GM18873 (cell line): ENCODE results near the gene ITGA5.

ENCODE experiments used
- ATAC-seq: cut with Tn5 transposase; IDR thresholded peaks from one replicate; pipeline ENCODE4 v1.9.1; 2021; ENCODE audit warnings: mild to moderate bottlenecking, moderate library complexity, moderate number of reproducible peaks; ENCODE audit not compliant: unreplicated experiment, low FRiP score

ITGA5 gene

DNA sequence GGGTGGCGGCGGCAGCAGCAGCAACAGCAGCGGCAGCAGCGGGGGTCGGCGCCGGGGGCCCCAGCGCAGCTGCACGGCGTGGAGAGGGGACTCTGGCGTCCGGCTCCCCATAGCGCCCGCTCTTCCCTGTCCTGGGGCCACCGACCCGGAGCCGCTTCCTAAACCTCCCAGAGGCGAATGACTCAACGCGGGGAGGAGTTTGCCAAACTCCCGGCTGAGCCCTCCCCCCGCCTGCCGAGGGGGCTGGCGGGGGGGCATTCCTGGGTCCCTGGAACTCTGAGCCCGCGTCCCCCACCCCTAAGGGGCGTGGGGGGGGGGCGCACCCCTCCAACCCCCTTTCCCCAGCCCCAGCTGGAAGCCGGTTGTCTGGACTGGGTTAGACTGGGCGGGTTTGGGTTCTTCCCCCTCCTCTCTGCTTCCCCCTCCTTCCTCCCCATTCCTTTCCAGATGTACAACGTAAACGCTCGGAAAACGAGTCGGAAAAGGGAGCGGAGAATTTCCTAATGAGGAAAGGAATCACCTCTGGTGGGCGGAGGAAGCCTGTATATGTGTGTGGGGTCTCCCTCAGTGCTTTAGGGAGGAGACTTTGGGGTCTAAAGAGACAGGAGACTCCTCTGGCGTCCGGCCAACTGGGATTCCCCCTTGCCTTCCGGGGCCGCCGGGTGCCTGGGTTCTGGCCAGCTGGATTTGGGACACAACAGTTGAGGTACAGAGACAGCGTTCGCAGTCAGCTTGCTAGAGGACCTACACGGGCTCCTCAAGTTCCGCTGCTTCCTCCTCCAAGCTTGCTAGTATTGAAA, at the start of gene ITGA5:
Gene ITGA5, minus strand, starts transcription at position 179 of the 800 bp plus-strand sequence. Its CDS starts 68 bp downstream, at position 111.
- no peak for ATAC-seq

DNA sequence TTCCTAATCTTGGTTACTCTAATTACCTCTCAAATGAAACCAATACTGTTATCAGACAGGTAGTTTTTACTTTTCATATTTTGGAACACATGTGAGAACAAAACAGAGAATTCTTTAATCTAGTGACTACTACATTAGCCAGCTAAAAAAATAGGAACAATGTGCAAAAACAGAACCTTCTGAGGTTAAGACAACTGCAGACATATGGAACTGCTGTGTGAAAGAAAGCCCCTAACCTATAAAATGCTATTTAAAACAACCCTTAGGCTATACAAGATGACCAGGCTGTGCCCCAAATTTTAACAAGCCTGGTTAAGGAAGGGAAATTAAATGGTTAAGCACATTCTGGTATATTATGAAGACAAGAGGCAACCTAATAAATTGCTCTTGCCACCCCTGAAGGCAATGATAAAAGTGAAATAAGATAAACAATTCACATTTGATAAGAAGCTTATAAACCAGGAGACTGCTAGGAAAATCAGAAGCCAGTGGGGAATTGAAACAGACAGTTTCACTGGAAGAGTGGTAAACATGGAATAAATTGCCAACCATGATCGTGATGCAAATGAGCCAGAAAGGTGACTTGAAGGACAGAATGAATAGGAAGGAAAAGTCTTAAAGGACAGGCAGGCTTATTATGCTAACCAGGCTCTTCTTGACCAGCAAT, 46.9 kb upstream of the ITGA5 start:
- no peak for ATAC-seq

DNA sequence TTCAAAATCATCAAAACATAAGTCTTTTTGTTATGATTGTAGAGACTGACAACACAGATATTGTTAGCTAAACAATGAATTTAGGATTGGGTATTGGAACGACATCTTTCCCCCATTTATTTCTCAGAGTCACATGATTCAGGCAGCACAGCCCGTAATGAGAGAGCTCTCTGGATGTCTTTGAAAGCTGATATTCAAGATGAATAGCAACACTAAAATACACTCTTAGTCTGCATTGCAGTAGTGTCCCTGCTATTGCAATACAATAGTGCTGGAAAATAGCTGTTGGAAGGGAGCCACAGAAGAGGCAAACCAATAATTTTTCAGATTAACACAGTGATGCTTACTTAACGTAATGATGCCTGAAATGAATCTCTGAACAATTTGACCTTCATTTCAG, 44.4 kb upstream of the ITGA5 start:
- no peak for ATAC-seq

DNA sequence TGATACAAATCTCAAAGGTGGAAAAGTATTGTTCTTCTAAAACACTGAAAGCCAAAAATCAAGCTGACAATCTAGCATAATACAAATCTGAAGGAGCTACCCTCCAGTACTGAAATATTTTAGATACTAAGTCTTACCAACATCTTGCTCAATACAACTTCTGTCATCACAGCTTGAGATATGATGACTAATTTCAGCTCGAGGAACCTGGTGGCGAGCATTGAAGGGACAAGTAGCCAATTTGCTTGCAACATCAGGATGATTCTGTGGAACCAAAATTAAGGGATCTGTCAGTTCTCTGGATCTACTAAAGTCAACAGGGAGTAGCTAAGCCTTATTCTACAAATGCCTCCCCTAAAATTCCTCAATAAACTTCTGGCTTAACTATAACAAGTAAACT, 44.0 kb upstream of the ITGA5 start:
- no peak for ATAC-seq

DNA sequence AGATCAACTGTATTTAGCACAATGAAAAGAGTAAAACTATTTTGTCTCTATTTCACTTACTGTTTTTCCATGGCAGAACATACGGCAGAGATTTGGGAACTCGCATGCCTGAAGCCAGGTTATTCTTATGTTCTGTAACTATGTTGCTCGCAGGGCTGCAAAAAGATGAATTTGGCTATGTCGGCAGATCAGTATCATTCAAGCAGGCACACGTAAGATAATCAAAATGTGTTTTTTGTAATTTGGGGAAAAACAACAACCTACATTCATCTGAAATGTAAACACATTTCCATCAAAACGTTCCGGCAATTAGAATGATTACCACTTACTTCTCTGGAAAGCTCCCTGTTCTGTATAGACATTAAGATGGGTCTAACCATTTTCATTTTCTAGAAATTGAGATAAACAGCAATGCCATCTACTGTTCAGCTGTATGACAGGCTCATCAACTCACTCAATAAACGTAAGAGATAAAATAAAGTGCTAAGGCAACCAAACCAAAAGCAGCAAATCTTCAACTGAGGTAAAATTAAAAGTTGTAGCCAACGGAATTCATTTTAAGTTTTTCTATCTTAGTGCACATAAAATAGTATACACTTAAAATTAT, 41.4 kb upstream of the ITGA5 start:
- ATAC-seq = no peak

DNA sequence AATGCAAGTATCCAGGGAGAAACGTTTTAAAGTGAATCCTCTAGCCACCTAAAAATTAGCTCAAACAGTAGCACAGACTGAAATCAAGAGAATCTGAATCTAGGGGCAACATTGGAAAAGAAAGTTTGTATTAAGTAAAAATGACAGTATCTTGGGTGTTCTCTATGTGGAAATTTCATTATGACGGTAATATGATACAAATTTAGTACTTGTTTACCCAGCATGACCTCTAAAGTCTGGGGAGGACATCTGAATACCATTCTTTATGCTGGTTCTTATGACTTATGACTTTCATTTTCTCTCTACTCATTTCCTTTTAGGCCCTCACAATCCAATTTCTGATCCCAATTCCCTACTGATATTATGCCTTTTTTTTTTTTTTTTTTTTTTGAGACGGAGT, 40.3 kb upstream of the ITGA5 start:
- no peak for ATAC-seq

DNA sequence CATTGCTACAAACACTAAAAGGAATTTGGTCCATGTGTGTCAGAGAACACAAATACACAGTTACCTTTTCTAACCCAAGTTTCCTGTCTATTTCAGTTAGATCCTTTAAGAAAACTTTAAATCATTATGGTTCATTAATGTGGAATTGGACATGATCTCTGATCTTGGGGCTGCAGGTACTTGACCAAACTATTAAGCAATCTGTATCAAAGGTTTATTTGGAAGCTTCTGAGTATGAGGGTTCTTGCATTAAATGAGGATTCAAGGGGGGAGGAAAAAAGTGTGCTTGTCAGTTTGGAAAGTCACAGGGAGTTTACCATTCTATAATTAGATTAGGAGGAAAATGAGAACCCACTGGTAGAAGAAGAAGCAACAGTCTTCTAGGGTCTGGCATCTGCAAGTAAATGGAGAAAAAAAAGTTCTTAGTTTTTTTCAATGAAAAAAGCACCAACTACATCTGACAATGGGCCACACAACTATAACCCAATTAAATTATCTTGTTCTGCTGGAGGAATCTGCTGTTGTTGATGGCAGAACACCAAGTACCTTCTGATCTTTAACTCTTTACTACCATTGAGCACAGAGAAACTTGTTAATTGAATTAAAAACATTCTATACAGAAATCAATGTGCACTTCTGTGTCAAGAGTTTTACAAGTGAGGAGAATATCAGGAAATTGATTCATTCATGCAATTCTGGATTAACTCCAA, 36.8 kb upstream of the ITGA5 start:
- ATAC-seq = no peak

DNA sequence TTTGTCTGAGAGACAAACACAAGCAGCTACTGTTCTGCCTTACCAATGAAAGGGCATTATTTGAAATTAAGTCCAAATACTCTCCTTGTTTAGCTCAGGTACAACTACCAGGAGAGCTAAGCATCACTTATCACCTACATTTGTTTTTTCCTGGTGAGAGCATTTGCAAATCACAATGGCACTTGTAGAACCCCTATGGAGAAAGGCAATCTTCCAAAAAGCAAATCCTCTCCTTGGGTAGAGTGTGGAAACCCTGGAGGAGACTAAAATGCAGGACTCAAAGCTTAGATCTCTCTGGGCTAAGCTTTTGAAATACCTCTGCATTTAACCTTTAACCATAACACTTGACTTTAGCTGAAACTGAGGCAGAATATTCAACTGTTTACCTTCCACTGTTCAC, 33.6 kb upstream of the ITGA5 start:
- ATAC-seq = no peak

DNA sequence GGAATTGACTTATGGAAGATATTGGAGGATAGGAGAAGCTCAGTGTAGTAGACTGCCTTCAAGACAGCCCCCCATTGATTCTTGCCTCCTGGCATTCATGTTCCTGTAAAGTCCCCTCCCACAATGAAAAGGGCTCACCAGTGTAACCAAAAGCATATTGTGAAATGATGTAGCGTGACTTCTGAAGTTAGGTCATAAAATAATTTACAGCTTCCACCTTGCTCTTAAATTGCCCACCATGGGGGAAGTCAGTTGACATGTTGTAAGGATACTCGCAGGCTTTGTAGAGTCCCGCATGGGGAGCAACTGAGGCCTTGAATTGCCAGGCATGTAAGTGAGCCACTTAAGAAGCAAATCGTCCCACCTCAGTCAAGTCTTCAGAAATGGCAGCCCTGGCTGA, 29.3 kb upstream of the ITGA5 start:
- no peak for ATAC-seq

DNA sequence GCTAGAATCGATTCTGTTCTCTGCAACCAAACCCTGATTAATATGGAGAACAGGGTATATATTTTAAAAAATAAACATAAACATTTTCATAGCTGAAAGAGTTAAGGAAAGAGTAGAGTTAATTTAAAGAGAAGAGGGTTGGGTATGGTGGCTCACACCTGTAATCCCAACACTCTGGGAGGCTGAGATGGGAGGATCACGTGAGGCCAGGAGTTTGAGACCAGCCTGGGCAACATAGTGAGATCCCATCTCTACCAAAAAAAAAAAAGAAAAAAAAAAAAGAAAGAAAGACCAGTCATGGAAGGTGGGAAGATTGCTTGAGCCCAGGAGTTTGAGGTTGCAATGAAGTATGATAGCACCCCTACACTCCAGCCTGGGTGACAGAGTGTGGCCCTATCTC, 28.9 kb upstream of the ITGA5 start:
- ATAC-seq = no peak

DNA sequence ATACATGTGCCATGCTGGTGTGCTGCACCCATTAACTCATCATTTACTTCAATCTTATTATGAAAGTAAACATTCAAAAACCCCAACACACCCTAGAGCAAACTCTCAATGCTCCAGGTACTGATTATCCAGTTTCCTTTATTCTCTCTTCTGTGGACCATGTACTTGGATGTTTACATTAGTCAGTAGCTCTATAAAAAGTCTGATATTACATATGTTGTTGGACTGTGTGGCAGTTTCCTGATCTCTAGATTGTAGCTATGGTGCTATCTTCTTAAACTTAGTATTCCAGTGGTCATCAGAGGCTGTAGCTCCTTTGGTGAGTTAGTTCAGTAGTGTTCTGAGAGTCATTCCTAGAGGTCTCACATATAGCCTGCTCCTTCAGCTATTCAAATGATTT, 25.1 kb upstream of the ITGA5 start:
- ATAC-seq = no peak

DNA sequence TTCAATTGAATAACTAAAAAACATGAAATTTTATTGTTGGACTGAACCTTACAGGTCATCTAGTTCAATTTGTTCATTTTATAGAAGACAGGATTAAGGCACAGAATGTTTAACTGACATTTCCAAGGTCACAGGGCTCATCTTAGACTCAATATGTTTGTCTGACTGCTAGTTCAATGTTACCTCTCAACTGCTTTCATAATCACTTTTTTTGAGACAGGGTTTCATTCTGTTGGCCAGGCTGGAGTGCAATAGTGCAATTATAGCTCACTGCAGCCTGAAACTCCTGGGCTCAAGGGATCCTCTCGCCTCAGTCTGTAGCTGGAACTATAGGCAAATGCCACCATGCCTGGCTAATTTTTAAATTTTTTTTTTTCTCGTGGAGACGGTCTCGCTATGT, 24.4 kb upstream of the ITGA5 start:
- no peak for ATAC-seq

DNA sequence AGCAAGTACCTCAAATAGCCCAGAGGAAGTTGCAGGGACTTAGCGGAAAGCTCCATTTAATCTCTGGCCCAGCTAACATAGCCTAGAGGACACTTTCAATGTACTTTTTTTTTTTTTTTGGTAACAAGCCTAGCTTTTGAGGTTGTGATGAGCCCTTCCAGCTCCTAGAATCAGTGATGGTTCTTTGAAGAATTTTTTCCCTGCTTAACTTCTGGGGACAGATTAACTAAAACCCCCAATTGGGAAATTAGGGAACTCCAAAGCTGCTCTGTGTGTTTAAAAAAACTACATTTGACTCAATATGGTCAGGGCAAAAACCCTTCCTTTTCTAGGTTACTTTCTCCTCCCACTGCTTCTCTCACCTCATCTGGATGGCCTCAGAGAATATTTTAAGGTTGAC, 23.9 kb upstream of the ITGA5 start:
- ATAC-seq = no peak

DNA sequence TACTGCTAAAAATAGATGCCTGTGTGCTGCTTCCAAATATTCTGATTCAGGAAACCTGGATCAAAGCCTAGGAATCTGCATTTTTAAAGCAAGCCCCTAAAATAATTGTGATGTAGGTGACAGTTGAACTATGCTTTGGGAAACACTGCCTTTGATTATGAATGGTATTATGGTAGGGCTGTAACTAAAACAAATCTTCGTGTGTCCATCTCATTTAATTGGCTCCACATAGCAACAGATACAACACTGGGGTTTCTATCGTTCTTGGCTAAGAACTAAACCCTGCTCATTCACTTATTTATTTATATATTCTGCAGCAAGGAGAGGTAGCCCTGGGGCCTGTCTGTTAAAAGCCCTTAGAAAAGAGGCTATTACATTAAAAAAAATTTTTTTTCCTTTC, 23.0 kb upstream of the ITGA5 start:
- no peak for ATAC-seq

DNA sequence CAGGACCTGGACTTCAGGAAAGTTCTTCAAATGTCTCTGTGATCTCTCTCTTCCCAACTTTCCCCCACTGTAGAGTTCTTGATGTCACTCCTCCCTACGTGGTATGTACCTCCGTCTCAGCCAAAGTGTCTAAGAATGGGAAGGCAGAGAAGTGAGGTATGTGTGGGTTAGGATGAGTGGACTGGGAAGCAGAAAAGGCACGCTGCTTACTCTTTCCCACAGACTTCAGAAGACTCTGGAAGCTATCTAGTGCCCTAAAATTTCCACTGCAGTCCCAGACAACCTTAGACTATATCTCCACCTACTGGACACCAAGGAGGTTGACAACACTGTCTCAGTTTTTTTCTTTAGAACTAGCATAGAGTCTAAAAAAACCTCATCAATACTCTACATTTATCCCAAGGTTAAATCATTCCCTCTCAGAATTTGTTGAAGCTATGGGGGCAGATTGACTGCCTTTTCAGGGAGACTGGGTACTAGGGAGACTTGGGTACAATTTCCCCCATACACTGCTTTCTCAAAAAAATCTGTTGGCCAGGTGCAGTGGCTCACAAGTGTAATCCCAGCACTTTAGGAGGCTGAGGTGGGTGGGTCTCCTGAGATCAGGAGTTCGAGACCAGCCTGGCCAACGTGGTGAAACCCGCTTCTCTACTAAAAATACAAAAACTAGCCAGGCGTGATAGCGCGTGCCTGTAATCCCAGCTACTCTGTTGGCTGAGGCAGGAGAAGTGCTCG, 20.6 kb upstream of the ITGA5 start:
- no peak for ATAC-seq

DNA sequence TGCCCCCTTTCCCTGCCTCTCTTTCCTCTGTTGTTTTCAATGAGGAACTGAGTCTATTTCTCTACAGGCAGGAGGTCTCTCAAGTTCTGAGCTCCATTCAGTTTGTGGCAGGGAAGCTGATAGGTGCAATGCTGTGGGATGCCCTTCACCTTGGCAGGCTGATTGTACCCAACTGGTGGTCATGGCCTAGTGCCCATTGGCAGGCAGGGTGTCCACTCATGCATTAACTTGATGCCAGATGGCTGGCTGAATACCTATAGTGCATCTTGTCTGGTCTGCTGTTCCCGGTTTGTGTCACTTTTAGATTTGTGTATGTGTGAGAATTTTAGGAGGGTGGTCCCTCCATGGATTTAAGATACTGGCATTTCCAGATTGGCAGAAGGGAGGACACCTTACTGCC, 20.0 kb upstream of the ITGA5 start:
- ATAC-seq = no peak

DNA sequence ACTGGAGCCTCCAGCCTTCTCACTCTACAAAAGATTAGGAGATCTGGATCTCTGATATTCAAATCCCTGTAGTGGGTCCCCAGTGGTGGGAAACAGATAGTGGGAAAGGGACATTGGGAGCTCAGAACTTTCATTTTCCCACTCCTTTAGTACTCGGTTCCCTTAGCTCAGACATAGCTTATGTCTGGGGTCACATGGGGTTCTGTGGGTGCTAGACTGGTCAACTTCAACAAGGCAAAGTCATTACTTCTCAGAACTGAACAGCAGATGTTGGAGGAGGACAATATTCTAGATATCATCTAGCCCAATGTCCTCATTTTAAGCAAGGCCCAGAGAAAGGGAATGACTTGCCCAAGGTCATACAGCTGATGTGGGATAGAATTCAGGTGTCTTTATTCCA, 19.5 kb upstream of the ITGA5 start:
- no peak for ATAC-seq

DNA sequence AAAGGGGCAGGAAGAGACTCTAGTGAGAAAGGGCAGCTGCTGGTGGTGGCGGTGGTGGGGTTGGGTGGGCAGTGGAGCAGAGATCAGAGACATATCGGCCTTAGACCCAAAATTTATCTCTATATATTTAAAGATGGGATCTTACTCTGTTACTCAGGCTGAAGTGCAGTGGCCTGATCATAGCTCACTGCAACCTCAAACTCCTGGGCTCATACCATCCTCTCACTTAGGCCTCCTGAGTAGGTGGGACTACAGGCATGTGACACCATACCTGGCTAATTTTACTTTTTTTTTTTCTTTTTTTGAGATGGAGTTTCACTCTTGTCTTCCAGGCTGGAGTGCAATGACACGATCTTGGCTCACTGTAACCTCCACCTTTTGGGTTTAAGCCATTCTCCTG, 18.6 kb upstream of the ITGA5 start:
- ATAC-seq = no peak

DNA sequence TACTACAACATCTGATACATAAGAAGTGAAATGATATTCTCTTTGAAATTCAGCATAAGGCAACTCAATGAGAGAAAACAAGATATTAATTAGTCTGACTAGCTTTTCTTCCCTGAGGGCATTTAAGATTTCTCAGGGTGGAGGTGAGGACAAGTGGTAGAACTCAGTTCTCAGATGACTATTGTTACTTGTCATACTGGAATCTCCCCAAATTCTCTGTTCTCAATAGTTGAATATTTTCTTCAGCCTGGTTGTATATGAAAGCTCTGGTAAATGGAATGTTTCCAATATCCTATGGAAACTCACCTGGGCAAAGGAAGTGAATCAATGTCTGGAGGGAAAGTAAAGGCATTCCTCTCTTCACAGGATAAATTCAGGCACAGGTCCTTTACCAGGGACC, 18.2 kb upstream of the ITGA5 start:
- ATAC-seq = no peak

DNA sequence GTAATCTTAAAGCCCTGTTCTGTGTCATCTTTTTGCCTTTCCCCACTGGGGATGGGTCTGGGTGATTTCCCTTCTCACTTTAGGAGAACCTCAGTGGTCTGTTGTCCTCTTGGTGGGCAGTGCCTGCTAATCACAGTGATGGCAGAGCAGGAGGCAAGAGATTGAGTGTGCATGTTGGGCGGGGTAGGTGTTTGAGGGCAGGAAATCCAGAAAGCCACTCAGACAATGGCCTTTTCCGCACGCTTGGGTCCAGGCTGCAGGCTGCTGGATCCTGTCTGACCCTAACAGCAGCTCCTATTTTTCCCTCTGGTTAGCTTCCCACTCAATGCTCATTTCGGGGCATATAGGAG, 13.7 kb upstream of the ITGA5 start:
- no peak for ATAC-seq
